K562 (cell line): ENCODE measurements around the gene MTHFR. TPM values are rescaled to one million over a fixed set of nuclear protein-coding genes. Genes with fewer than 3 reads are reported as not detected.

Experiments
- ARID1B ChIP-seq: fragments of 450-650 bp; IDR thresholded peaks from 2 replicates; pipeline ENCODE4 v1.6.1; 2016; ENCODE audit warnings: antibody characterized with exemption, mild to moderate bottlenecking, inconsistent platforms
- ATF6 ChIP-seq: sonication (generic); formaldehyde crosslinking; IDR thresholded peaks from 2 replicates; pipeline ENCODE4 v1.4.0; 2020; ENCODE audit warnings: mild to moderate bottlenecking, missing genetic modification reagents
- ATF7 ChIP-seq: fragments of 450-650 bp; IDR thresholded peaks from 2 replicates; pipeline ENCODE4 v1.7.1; 2014; ENCODE audit warnings: mild to moderate bottlenecking, moderate library complexity
- CEBPB ChIP-seq: fragments of 450-650 bp; IDR thresholded peaks from 2 replicates; pipeline ENCODE4 v1.6.1; 2016; ENCODE audit warnings: missing genetic modification characterization, missing compliant biosample characterization
- CHCHD3 ChIP-seq: fragments of 250-450 bp; sonication (Bioruptor Pico); IDR thresholded peaks from 2 replicates; pipeline ENCODE4 v2.1.2; 2022; ENCODE audit warnings: mild to moderate bottlenecking
- CHD1 ChIP-seq: fragments of 200-600 bp; sonication (generic); IDR thresholded peaks from one replicate; pipeline ENCODE4 v1.6.1; 2012; ENCODE audit warnings: mild to moderate bottlenecking, moderate library complexity, low read length, inconsistent platforms
- DNMT1 ChIP-seq: fragments of 450-650 bp; IDR thresholded peaks from 2 replicates; pipeline ENCODE4 v1.6.1; 2016; ENCODE audit warnings: antibody characterized with exemption, mild to moderate bottlenecking
- ELF2 ChIP-seq: fragments of 250-450 bp; sonication (Bioruptor Pico); IDR thresholded peaks from 2 replicates; pipeline ENCODE4 v1.5.0; 2021; ENCODE audit warnings: mild to moderate bottlenecking
- GABPB1 ChIP-seq: sonication (generic); formaldehyde crosslinking; IDR thresholded peaks from 2 replicates; pipeline ENCODE4 v1.8.0; 2022; ENCODE audit warnings: mild to moderate bottlenecking, missing genetic modification reagents
- HDAC3 ChIP-seq: fragments of 450-650 bp; IDR thresholded peaks from 2 replicates; pipeline ENCODE4 v1.6.1; 2018; ENCODE audit warnings: borderline replicate concordance, mild to moderate bottlenecking, moderate library complexity; ENCODE audit not compliant: partially characterized antibody
- HDGF ChIP-seq: fragments of 450-650 bp; IDR thresholded peaks from 2 replicates; pipeline ENCODE4 v1.6.1; 2016
- LARP7 ChIP-seq: fragments of 450-650 bp; IDR thresholded peaks from 2 replicates; pipeline ENCODE4 v1.6.1; 2016
- POLR2H ChIP-seq: IDR thresholded peaks from 2 replicates; pipeline ENCODE4 v1.6.1; 2016; ENCODE audit warnings: missing genetic modification characterization, low read depth, mild to moderate bottlenecking, control low read depth, missing compliant biosample characterization, moderate library complexity
- PTRF ChIP-seq: fragments of 450-650 bp; IDR thresholded peaks from 2 replicates; pipeline ENCODE4 v1.6.1; 2016; ENCODE audit warnings: mild to moderate bottlenecking, missing genetic modification characterization, missing compliant biosample characterization
- RBM17 ChIP-seq: fragments of 200-400 bp; formaldehyde crosslinking; IDR thresholded peaks from 2 replicates; pipeline ENCODE4 v1.6.1; 2017; ENCODE audit warnings: low read depth, mild to moderate bottlenecking, low read length, borderline replicate concordance
- RFX7 ChIP-seq: fragments of 250-450 bp; sonication (Bioruptor Pico); IDR thresholded peaks from 2 replicates; pipeline ENCODE4 v1.5.1; 2021; ENCODE audit warnings: mild to moderate bottlenecking
- SAP30 ChIP-seq: fragments of 200-600 bp; sonication (generic); IDR thresholded peaks from 2 replicates; pipeline ENCODE4 v1.6.1; 2012; ENCODE audit warnings: borderline replicate concordance, low read depth, mild to moderate bottlenecking, moderate library complexity, low read length, control low read depth, inconsistent platforms; ENCODE audit not compliant: insufficient read depth, poor library complexity, severe bottlenecking
- SIN3A ChIP-seq, 2 experiments: fragments of 150-350 bp in 1 of 2; IDR thresholded peaks; 2 replicates each; pipeline ENCODE4 v1.6.1; 2011 to 2016; ENCODE audit warnings: borderline replicate concordance in 2 of 2, low read depth in 2 of 2, low read length in 2 of 2, mild to moderate bottlenecking in 2 of 2, moderate library complexity in 2 of 2; ENCODE audit not compliant: control insufficient read depth in 1 of 2
- SUPT5H ChIP-seq: fragments of 450-650 bp; IDR thresholded peaks from 2 replicates; pipeline ENCODE4 v1.6.1; 2016
- U2AF2 ChIP-seq: fragments of 200-400 bp; formaldehyde crosslinking; optimal IDR thresholded peaks from 2 replicates; pipeline ENCODE3; 2017; ENCODE audit warnings: low read depth, mild to moderate bottlenecking, low read length
- ZNF133 ChIP-seq: fragments of 250-450 bp; sonication (Bioruptor Pico); IDR thresholded peaks from 2 replicates; pipeline ENCODE4 v1.4.0; 2020; ENCODE audit warnings: mild to moderate bottlenecking
- ZNF280A ChIP-seq: fragments of 450-650 bp; IDR thresholded peaks from 2 replicates; pipeline ENCODE4 v1.6.1; 2018; ENCODE audit warnings: mild to moderate bottlenecking, low read depth; ENCODE audit not compliant: partially characterized antibody
- ZNF347 ChIP-seq: fragments of 450-650 bp; formaldehyde crosslinking; IDR thresholded peaks from 2 replicates; pipeline ENCODE4 v1.4.0; 2020; ENCODE audit warnings: low read depth, mild to moderate bottlenecking, moderate library complexity
- ZNF75A ChIP-seq: fragments of 450-650 bp; formaldehyde crosslinking; IDR thresholded peaks from 2 replicates; pipeline ENCODE4 v1.4.0; 2020; ENCODE audit warnings: mild to moderate bottlenecking
- ZNF778 ChIP-seq: fragments of 450-650 bp; formaldehyde crosslinking; IDR thresholded peaks from 2 replicates; pipeline ENCODE4 v1.4.0; 2020; ENCODE audit warnings: mild to moderate bottlenecking, moderate library complexity
- ZNF780A ChIP-seq: fragments of 250-450 bp; sonication (Bioruptor Pico); IDR thresholded peaks from 2 replicates; pipeline ENCODE4 v1.5.0; 2021; ENCODE audit warnings: mild to moderate bottlenecking
- polyA plus RNA-seq, 8 experiments: library from polyadenylated mRNA; depleted of rRNA in 4 of 8; stranded (reverse) in 5 of 8; unstranded in 3 of 8; fragments of >200 nt; fragmentation: Nextera tagmentation in 2 of 8; fragmentation: Illumina TruSeq in 1 of 8; extraction: Ambion mirVana in 2 of 8; extraction: Trizol in 1 of 8; gene quantifications; 2 replicates each; pipeline versions ENCODE4 v1.2.1 to v1.2.3, GENCODE V29; 2011 to 2014; ENCODE audit warnings: inconsistent platforms in 1 of 8, missing spikeins in 1 of 8
- total RNA-seq, 7 experiments: library from RNA; depleted of rRNA in 6 of 7; stranded (reverse); fragments of >200 nt in 6 of 7; fragmentation: Illumina TruSeq in 2 of 7; extraction: Trizol in 2 of 7; gene quantifications; 2 replicates each; pipeline versions ENCODE4 v1.2.1 to v1.2.3, GENCODE V29; 2011 to 2021; ENCODE audit warnings: low replicate concordance in 1 of 7

The MTHFR gene
- total and polyA plus RNA-seq, 9 of the 15 experiments (the other 6 are each of a cell fraction or from before 2014, with no cell fraction given) = 5.0 to 104 (median 62.6) TPM

GRCh38 chr1:11802973-11803885, 2.5 kb downstream of the MTHFR start (continued):
- TF ChIP-seq ARID1B (no peak), SUPT5H (peak; percentile 75), HDAC3 (no peak), HDGF (peak; percentile 92), ZNF75A (CRISPR knock-in tag) (no peak), ATF6 (peak; percentile 52; the same call in 1 of the 2 replicates), RBM17 (no peak), ZNF280A (no peak), PTRF (tag) (no peak), ZNF347 (CRISPR knock-in tag) (no peak), ZNF133 (0 out of 2 replicates have a peak, but pooled peaks have one; percentile 57), ZNF778 (no peak), GABPB1 (CRISPR knock-in tag) (peak; percentile 17), U2AF2 (no peak), LARP7 (no peak), ELF2 (CRISPR knock-in tag) (no peak; the same call in 1 of the 2 replicates), ZNF780A (CRISPR knock-in tag) (no peak), SIN3A (IDR thresholded peaks at IDR 0.05; ENCODE audit: borderline replicate concordance in 2 of 2, control insufficient read depth in 1 of 2, low read depth in 2 of 2, low read length in 2 of 2) (peak; percentile 64 to 84; a peak in 3 of 4 replicates), RFX7 (no peak), CHCHD3 (CRISPR knock-in tag) (no peak), DNMT1 (no peak), POLR2H (no peak), SAP30 (peak; percentile 89), CEBPB (tag) (no peak), ATF7 (peak; percentile 68), CHD1 (peak; percentile 70)
